Coronary artery (tissue), 2 donors: ENCODE data around the gene UBE2J2.

Experiments used
- DNase-seq: peaks from one replicate; pipeline ENCODE4 v3.0.0-alpha.2; 2017; ENCODE audit warnings: low spot score
- H3K27ac ChIP-seq, 2 donors: fragments of 200-600 bp; sonication (generic); one replicate each; pipeline ENCODE4 v1.5.1; 2016 to 2019
- H3K4me3 ChIP-seq: fragments of 200-600 bp; sonication (generic); 2 replicates; pipeline ENCODE4 v1.5.1; 2016; ENCODE audit warnings: mild to moderate bottlenecking, moderate library complexity
- CTCF ChIP-seq: fragments of 200-600 bp; sonication (generic); IDR thresholded peaks from one replicate; pipeline ENCODE4 v1.5.1; 2019; ENCODE audit warnings: antibody characterized with exemption

UBE2J2 gene

GRCh38 chr1:1264868-1265272, 8.8 kb downstream of the UBE2J2 start:
- TF ChIP-seq CTCF = no peak
- no peak overlapping the region for H3K27ac ChIP-seq
- no peak overlapping the region for H3K4me3 ChIP-seq
- DNase-seq = no peak

- no peak for TF ChIP-seq CTCF
- no peak overlapping the region for H3K27ac ChIP-seq
- DNase-seq = no peak
- H3K4me3 ChIP-seq = no peak overlapping the region
Observed at GRCh38 chr1:1264026-1264425, 9.6 kb downstream of the UBE2J2 start.

GRCh38 chr1:1262758-1263157, 10.9 kb downstream of the UBE2J2 start:
- no peak for DNase-seq
- no peak for TF ChIP-seq CTCF
- H3K4me3 ChIP-seq = no peak overlapping the region
- H3K27ac ChIP-seq = no peak overlapping the region

- TF ChIP-seq CTCF = no peak
- no peak for DNase-seq
- H3K4me3 ChIP-seq = no peak overlapping the region
- H3K27ac ChIP-seq = no peak overlapping the region
Observed at GRCh38 chr1:1262071-1262470, 11.6 kb downstream of the UBE2J2 start.

- Histone ChIP-seq H3K27ac (no peak overlapping the region), H3K4me3 (no peak overlapping the region)
- no peak for DNase-seq
- TF ChIP-seq CTCF = no peak
Observed at GRCh38 chr1:1260843-1261560, 12.7 kb downstream of the UBE2J2 start.

- no peak for DNase-seq
- H3K27ac ChIP-seq = no peak overlapping the region
- no peak for TF ChIP-seq CTCF
- no peak overlapping the region for H3K4me3 ChIP-seq
Observed at GRCh38 chr1:1259951-1260600, 13.6 kb downstream of the UBE2J2 start.

GRCh38 chr1:1259540-1259939, 14.1 kb downstream of the UBE2J2 start:
- DNase-seq = no peak
- no peak for TF ChIP-seq CTCF

More at GRCh38 chr1:1259540-1259939, 14.1 kb downstream of the UBE2J2 start:
- H3K27ac ChIP-seq = no peak overlapping the region
- H3K4me3 ChIP-seq = no peak overlapping the region
